ENCODE results near the gene TK2.
"Not testable (repeated sequence)": the region's sequence is repeated elsewhere in the genome, so short reads cannot be mapped to it uniquely, and the experiment has no call there.

Gene TK2

GRCh38 chr16:66569827-66570405 is 20.0 kb upstream of the TK2 start:
- no peak for DNase-seq

DNA sequence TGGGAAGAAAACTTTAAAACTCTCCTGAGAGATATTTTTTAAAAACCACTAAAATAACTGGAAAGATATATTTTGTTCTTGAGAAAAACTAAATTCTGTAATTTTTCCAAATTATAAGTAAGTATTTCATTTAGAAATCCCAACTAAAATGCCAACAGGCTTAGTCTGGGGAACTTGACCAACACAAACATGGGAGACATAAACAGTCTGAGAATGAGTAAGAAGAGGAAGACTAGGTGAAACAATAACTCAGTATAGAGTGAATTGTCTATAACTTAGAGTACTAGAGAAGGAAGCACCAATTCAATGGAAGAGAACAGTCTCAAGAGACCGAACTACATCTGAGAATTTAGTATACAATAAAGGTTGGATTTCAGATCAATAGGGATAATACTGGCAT is 19.2 kb upstream of the TK2 start:
- DNase-seq: no peak

GRCh38 chr16:66568355-66568754 is 18.4 kb upstream of the TK2 start:
- DNase-seq: no peak

DNA sequence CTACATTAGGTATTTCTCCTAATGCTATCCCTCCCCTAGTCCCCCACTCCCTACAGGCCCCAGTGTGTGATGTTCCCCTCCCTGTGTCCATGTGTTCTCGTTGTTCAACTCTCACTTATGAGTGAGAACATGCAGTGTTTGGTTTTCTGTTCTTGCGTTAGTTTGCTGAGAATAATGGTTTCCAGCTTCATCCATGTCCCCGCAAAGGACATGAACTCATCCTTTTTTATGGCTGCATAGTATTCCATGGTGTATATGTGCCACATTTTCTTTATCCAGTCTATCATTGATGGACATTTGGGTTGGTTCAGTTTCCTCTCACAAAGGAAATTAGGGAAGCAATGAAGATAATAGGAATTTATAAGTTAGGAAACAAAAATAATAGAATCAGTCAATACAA is 17.3 kb upstream of the TK2 start:
- DNase-seq: not testable (repeated sequence)

GRCh38 chr16:66566051-66566901 is 16.4 kb upstream of the TK2 start, which contains the start of gene CMTM1:
Gene CMTM1, plus strand, starts transcription at chr16:66566439. Its CDS starts 75 bp downstream, at chr16:66566514.
- no peak for DNase-seq

DNA sequence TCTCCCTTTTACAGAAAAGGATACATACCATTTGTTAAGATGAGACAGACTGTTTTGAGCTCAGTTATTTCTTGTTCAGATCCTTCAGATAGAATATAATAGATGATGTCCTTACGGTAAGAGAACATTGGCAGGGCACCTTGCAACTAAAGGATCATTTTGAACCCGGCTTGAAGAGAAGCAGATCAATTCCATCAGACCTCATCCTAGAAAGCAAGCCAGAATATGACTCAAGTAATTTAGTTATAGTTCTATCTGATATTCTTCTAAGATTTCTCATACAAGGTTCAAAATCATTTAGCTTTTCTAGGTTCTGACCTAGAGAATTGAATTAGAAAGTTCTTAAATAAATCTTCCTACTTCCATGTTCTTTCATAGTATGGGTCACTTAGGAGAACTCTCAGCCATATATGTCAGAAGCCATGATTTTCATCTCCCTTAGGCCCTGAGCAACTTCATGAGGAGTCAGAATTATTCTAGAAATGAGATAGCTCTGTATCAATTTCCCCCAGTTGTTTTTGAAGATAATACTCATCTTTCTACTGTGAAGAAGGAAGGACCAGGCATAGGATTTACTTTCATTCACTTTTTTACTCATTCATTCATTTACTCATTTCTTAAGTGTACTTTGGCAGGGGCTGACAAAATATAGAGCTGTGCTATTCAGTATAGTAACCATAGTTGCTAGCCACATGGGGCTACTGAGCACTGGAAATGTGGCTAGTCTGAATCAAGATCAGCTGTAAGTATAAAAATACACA is 13.8 kb upstream of the TK2 start:
- no peak for DNase-seq

DNA sequence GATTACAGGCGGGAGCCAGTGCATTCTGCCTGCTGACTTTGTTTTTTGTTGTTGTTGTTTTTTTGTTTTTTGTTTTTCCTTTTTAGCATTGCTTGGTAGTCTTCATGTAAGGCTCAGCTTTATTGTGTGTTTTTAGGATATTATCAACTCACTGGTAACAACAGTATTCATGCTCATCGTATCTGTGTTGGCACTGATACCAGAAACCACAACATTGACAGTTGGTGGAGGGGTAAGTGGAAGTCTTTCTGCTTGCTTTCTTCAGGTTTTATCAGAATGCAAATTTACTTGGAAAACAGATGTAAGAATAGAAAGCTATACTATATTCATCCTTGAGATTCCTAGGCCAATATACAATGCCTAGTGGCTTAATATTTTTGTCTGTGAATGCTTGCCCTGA is 13.1 kb upstream of the TK2 start:
- DNase-seq: no peak

DNA sequence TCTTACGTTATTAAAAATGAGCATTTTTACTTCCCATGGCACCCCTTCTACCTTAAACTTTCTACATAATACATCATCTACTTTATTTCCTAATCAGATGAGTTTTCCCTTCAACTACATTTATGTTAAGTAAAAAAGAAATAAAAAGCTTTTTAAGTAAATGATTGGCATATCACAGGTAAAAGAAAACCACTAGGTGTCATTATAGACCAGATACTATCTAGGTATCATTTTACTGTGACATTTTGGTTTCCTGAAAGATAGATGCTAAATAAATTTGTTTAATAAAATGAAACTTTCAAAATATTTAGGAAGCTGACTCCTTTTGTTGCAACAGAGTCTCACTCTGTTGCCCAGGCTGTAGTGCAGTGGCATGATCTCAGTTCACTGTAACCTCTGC is 12.5 kb upstream of the TK2 start:
- no peak for DNase-seq

- DNase-seq: no peak
These were observed 11.6 kb upstream of the TK2 start for GRCh38 chr16:66561381-66562080.

GRCh38 chr16:66560107-66560506 is 10.2 kb upstream of the TK2 start:
- DNase-seq: no peak

GRCh38 chr16:66554495-66554894 is 4.6 kb upstream of the TK2 start:
- DNase-seq: no peak

GRCh38 chr16:66554021-66554420 is 4.1 kb upstream of the TK2 start:
- no peak for DNase-seq

- DNase-seq: peak; percentile 15
These were observed 3.3 kb upstream of the TK2 start for GRCh38 chr16:66553223-66553622.

- DNase-seq: peak; percentile 96
These were observed 2.6 kb upstream of the TK2 start, which contains the start of gene CKLF for GRCh38 chr16:66552286-66553177. Gene CKLF, plus strand, starts transcription at chr16:66552576. Its CDS starts 140 bp downstream, at chr16:66552716.

DNA sequence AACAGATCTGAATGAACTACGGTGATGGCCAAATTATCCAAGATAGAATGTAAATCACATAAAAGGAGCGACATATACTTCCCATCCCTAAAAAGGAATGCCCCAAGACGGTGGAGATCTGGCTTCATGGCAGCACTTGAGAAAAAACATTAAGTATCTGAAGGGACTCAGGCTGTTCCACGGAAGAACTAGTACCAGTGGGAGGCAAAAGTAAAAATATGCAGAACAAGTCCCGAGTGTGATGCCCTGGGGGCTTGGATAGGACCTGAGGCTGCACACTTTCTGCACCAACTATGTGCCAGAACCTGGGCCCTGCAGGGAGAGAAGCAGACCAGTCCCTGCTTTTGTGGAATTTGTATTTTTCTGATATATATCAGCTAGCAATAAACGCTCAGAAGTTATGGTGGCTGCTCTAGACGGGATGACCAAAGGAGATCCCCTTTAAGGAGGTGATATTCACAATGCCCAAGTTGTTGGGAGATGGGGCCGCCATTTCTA is 1.9 kb upstream of the TK2 start:
- DNase-seq: peak; percentile 39

GRCh38 chr16:66551348-66551759 is 1.4 kb upstream of the TK2 start:
- peak; percentile 80 for DNase-seq

GRCh38 chr16:66548868-66549267 is 1.1 kb downstream of the TK2 start:
- DNase-seq: no peak

DNA sequence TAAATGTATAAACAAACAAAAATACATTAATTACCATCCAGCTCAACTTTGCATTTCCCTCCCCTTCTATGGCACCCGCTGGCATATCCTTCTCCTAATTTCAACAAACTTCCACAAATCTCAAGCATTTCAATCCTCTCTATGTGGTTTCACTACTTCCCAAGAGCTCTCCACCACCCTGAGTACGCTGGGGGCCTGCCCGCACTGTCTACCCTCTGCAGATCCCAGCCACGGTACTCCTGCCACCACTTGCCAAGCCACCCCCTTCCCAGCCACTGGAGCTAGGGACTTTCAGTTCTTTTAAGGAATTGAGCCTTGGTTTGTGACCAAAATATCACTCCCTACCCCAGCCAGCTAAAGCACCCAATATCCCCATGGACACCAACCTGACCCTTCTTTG is 1.9 kb downstream of the TK2 start:
- no peak for DNase-seq

DNA sequence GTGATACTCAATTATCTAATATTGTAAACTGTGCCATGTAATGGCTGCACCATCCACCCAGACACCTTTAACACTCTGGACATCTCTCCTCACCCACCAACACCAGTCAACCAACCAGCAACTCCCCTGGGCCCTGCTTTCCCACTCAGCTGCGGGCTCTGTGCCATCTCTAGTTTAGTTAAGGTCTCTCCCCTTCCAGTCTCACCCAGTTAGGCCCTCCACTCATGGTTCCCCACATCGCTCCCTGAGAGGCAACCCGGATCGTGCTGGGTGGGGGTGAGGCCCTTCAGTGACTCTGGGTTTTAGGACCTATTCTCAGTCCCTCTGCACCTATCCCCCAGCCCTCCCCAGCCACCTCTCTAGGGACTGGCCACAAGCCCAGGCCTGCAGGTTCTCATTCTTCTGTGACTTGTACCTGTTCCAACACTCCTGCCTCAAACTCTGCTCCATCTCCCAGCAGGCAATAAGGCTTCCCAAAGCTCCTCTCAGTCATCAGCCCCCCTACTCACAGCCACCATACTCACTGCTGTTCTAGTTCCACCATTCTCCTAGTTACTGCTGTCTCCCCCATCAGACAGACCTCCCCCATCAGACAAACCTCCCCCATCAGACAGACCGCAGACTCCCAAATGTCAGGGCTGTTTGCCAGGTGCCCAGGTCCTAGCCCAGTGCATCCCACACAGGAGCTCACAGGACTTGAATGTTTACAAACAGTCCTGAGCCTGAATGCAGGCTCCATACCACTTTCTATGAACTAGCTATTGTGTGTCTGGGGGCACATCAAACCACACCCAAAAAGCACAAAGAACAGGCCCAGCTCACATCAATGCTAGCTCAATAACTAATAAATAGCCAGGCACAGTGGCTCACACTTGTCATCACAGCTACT is 2.6 kb downstream of the TK2 start:
- no peak for DNase-seq

- DNase-seq: no peak
These were observed 5.7 kb downstream of the TK2 start for GRCh38 chr16:66544016-66544757.
